SU-DHL-6 (cell line): Measurements from ENCODE around the gene PID1.

Experiments
- H2AFZ ChIP-seq: fragments of 200-600 bp; sonication (generic); 2 replicates; pipeline ENCODE4 v1.6.1; 2014; ENCODE audit warnings: low read depth, mild to moderate bottlenecking, moderate library complexity, mixed read lengths, antibody characterized with exemption, low read length; ENCODE audit not compliant: severe bottlenecking
- H3F3A ChIP-seq: fragments of 200-600 bp; shearing (Covaris generic); 2 replicates; pipeline ENCODE4 v1.6.0; 2016; ENCODE audit warnings: antibody characterized with exemption, mild to moderate bottlenecking; ENCODE audit not compliant: insufficient read depth
- H3K27ac ChIP-seq: fragments of 200-600 bp; sonication (generic); 2 replicates; pipeline ENCODE4 v1.5.1; 2016; ENCODE audit warnings: low read depth, mild to moderate bottlenecking, low read length, moderate library complexity, mixed read lengths
- H3K27me3 ChIP-seq: fragments of 200-600 bp; sonication (generic), shearing (Covaris generic); 2 replicates; pipeline ENCODE4 v1.6.0; 2014; ENCODE audit warnings: mild to moderate bottlenecking, low read length
- H3K36me3 ChIP-seq: fragments of 200-600 bp; sonication (generic); 2 replicates; pipeline ENCODE4 v1.6.1; 2014; ENCODE audit warnings: mild to moderate bottlenecking, low read length, mixed read lengths
- H3K4me2 ChIP-seq: fragments of 300-600, 200-600 bp; shearing (Covaris generic), sonication (generic); 2 replicates; pipeline ENCODE4 v1.6.0; 2014; ENCODE audit warnings: low read length, low read depth, mild to moderate bottlenecking; ENCODE audit not compliant: poor library complexity, severe bottlenecking
- H3K4me3 ChIP-seq: fragments of 200-600 bp; sonication (generic); 2 replicates; pipeline ENCODE4 v1.5.1; 2014; ENCODE audit warnings: antibody characterized with exemption, low read length, mild to moderate bottlenecking, mixed read lengths; ENCODE audit not compliant: insufficient read depth, poor library complexity, severe bottlenecking
- H3K79me2 ChIP-seq: fragments of 200-600 bp; sonication (generic); 2 replicates; pipeline ENCODE4 v1.6.1; 2014; ENCODE audit warnings: mild to moderate bottlenecking, low read length, moderate library complexity; ENCODE audit not compliant: insufficient read depth
- H3K9ac ChIP-seq: fragments of 200-600 bp; sonication (generic); 2 replicates; pipeline ENCODE4 v1.7.0; 2014; ENCODE audit warnings: mild to moderate bottlenecking, low read length
- H3K9me2 ChIP-seq: fragments of 200-600 bp; sonication (generic); replicated peaks from 2 replicates; pipeline ENCODE4 v1.6.1; 2014; ENCODE audit warnings: low read length; ENCODE audit not compliant: insufficient read depth
- H3K9me3 ChIP-seq: fragments of 200-600 bp; sonication (generic); 2 replicates; pipeline ENCODE4 v1.6.1; 2014; ENCODE audit warnings: low read length, mixed read lengths; ENCODE audit not compliant: insufficient read depth
- H4K20me1 ChIP-seq: fragments of 200-600 bp; sonication (generic); 2 replicates; pipeline ENCODE4 v1.6.1; 2014; ENCODE audit warnings: low read depth, mild to moderate bottlenecking, antibody characterized with exemption, low read length, moderate library complexity, mixed read lengths
- EZH2phosphoT487 ChIP-seq: fragments of 200-600 bp; sonication (generic), shearing (Covaris generic); conservative IDR thresholded peaks from 2 replicates; pipeline ENCODE4 v1.6.1; 2018; ENCODE audit warnings: mild to moderate bottlenecking, antibody characterized with exemption, low read length, moderate library complexity, mixed read lengths
- TF ChIP-seq, protein P1 (sequence below): fragments of 200-600 bp; sonication (generic); IDR thresholded peaks from one replicate; pipeline ENCODE4 v1.5.1; 2017; ENCODE audit warnings: antibody characterized with exemption, mild to moderate bottlenecking, low read length, moderate library complexity; ENCODE audit not compliant: insufficient read depth, poor library complexity, severe bottlenecking

The PID1 gene

DNA sequence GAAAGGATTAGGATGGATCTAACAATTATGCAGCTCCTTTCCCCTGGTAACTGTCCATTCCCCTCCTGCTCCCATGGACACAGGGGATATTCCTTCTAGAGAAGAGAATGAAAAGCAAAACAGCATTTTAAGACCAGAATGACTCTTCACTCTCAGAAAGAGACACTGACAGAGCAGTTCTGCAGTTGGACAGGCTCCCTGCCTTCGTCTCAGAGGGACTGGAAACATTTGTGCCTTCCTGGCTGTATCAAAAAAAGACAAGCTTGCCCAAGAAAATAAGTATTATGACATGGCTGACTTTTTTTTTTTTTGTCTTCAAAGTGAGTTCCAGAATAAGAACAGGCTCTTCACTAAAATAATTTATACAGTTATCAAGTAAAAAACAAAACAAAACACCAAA lies 9.5 kb downstream of the PID1 start:
- Histone ChIP-seq H3K9ac (no peak overlapping the region), H3F3A (no peaks in the 10 kb centered on the region), H3K36me3 (no peaks in the 10 kb centered on the region), H4K20me1 (no peaks in the 10 kb centered on the region), H3K79me2 (no peaks in the 10 kb centered on the region), H3K9me2 (no peaks in the 10 kb centered on the region), H3K27ac (no peak overlapping the region), H3K4me3 (no peak overlapping the region), H3K27me3 (no peaks in the 10 kb centered on the region), H3K4me2 (no peak overlapping the region), H2AFZ (no peak overlapping the region), H3K9me3 (no peaks in the 10 kb centered on the region)
- TF ChIP-seq, protein P1, sequence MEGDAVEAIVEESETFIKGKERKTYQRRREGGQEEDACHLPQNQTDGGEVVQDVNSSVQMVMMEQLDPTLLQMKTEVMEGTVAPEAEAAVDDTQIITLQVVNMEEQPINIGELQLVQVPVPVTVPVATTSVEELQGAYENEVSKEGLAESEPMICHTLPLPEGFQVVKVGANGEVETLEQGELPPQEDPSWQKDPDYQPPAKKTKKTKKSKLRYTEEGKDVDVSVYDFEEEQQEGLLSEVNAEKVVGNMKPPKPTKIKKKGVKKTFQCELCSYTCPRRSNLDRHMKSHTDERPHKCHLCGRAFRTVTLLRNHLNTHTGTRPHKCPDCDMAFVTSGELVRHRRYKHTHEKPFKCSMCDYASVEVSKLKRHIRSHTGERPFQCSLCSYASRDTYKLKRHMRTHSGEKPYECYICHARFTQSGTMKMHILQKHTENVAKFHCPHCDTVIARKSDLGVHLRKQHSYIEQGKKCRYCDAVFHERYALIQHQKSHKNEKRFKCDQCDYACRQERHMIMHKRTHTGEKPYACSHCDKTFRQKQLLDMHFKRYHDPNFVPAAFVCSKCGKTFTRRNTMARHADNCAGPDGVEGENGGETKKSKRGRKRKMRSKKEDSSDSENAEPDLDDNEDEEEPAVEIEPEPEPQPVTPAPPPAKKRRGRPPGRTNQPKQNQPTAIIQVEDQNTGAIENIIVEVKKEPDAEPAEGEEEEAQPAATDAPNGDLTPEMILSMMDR, result no peak
- no peak for TF ChIP-seq EZH2phosphoT487

DNA sequence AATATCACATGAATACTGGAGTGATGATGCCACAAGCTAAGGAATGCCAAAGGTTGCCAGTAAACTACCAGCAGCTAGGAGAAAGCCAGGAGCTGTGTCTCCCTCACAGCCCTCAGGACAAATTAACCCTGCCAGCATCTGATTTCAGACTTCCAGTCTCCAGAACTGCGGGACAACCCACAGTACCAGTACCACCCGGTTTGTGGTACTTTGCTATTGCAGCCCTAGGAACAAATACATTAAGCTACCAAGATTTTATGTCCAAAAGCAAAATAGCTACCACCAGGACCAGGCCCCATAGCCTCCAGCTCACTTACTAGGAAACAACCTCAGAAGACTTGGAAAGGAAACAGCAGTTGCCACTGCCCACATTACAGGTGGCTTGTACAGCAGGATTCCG lies 10.0 kb downstream of the PID1 start:
- Histone ChIP-seq H3K79me2 (no peaks in the 10 kb centered on the region), H3F3A (no peaks in the 10 kb centered on the region), H4K20me1 (no peaks in the 10 kb centered on the region), H3K27ac (no peak overlapping the region), H3K9me3 (no peaks in the 10 kb centered on the region), H3K4me3 (no peak overlapping the region), H3K36me3 (no peaks in the 10 kb centered on the region), H3K4me2 (no peak overlapping the region), H3K9ac (no peak overlapping the region), H3K27me3 (no peaks in the 10 kb centered on the region), H2AFZ (no peak overlapping the region), H3K9me2 (no peaks in the 10 kb centered on the region)
- no peak for TF ChIP-seq EZH2phosphoT487
- TF ChIP-seq, protein P1, result no peak

DNA sequence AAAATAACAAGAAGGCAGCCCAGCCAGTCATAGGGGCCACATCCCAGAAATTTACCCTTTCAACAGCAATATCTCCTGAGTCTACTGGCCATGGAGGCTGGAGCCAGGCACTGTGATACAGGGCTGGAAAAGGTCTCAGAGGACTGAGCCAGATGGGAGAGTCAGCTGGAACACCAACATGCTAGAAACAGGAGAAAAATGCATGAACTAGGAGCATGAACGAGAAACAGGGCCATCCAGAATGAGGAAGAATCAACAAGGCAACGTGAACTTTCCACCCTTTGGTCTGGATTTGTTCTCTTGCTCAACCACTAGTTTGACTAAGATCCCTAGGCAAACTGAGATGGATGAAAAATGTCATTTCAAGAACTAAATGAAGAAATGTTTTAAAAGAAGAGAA lies 13.1 kb downstream of the PID1 start:
- Histone ChIP-seq H2AFZ (no peak overlapping the region), H3K9me3 (no peaks in the 10 kb centered on the region), H4K20me1 (no peaks in the 10 kb centered on the region), H3K9me2 (no peaks in the 10 kb centered on the region), H3F3A (no peaks in the 10 kb centered on the region), H3K27ac (no peak overlapping the region), H3K27me3 (no peaks in the 10 kb centered on the region), H3K4me3 (no peak overlapping the region), H3K9ac (no peak overlapping the region), H3K4me2 (no peak overlapping the region), H3K36me3 (no peaks in the 10 kb centered on the region), H3K79me2 (no peaks in the 10 kb centered on the region)
- TF ChIP-seq, protein P1, result no peak
- no peak for TF ChIP-seq EZH2phosphoT487
